H7 (cell line): ENCODE results near the gene SERINC5. TPM values are rescaled to one million over a fixed set of nuclear protein-coding genes. Genes with fewer than 3 reads are reported as not detected.
"Not testable (repeated sequence)": the region's sequence is repeated elsewhere in the genome, so short reads cannot be mapped to it uniquely, and the experiment has no call there.

Experiments
- DNase-seq: peaks from one replicate; pipeline ENCODE4 v3.0.0; 2012
- H3K27me3 ChIP-seq: 2 replicates; pipeline ENCODE4 v1.6.0; 2011; ENCODE audit warnings: mild to moderate bottlenecking, low read length; ENCODE audit not compliant: control insufficient read depth, insufficient read depth
- H3K36me3 ChIP-seq: replicated peaks from 2 replicates; pipeline ENCODE4 v1.5.1; 2011; ENCODE audit warnings: low read length; ENCODE audit not compliant: control insufficient read depth, insufficient read depth
- H3K4me3 ChIP-seq: 2 replicates; pipeline ENCODE4 v1.5.1; 2011; ENCODE audit warnings: low read depth, mild to moderate bottlenecking, control low read depth, low read length, moderate library complexity; ENCODE audit not compliant: insufficient read depth
- total RNA-seq: library from RNA; depleted of rRNA; stranded (reverse); fragments of >200 nt; shearing (Covaris generic); gene quantifications from 2 replicates; pipeline ENCODE4 v1.2.3, GENCODE V29; 2014

SERINC5 gene
- total RNA-seq, 1 experiment from 2014 or later, result 40.7 TPM

DNA sequence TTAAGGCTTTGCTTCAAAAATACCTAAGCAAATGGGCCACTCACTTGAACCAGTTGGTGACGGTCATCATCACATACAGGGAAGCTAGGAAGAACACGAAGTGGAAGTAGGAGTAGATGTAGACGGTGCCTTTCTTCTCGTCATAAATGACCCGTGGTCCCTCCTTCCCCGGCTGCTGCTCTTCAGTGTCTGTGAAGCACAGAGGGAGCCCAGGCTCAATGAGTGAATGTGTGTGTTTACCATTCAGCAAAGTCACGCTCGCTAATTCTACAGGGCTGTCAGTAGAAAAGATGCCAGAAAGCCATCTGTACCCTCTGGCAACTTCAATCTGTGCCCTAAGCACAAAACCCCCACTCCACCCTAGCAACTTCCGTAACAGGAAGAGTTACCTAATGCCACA lies 109.8 kb downstream of the SERINC5 start:
- peaks cover 22% of the 10 kb centered on the region for H3K36me3 ChIP-seq
- DNase-seq, result no peak
- no peak overlapping the region for H3K4me3 ChIP-seq
- no peaks in the 10 kb centered on the region for H3K27me3 ChIP-seq

DNA sequence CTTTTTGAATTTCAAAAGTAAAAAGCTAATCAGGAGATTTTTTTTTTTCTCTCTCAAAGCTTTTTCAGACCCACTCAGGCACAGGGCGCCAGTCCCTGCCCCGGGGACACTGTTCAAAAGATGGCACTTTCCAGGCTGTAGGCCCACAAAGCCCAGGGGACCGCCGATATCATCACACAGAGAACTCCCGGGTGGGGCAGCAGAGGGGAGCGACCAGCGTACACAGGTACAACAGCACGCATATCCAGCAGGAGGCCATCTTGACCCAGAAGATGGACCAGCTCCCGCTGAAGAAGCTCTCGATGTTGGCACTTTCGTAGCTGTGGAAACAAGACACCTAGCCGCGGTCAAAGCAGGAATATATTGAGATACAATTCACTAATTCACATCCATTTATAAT lies 112.4 kb downstream of the SERINC5 start:
- Histone ChIP-seq H3K27me3 (no peaks in the 10 kb centered on the region), H3K36me3 (peaks cover 12% of the 10 kb centered on the region), H3K4me3 (no peak overlapping the region)
- DNase-seq, result no peak

DNA sequence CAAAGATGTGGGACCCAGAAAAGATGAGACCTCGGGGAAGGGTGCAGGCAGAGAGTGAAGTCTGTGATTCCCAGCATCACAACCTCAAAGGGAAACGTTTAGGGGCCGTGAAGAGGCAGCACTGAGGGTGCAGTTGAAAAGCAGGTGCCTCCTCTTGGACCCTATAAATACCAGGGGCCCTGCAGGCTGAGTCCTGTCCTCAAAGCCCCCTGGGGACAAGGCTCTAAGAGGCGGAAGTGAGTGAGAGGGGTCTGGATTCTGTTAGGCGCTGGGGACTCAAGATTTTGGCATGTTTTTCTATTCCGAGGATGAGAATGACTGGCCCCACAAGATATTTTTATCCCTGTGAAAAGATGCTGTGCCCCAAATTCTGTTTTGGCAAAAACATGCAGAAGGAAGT lies 112.9 kb downstream of the SERINC5 start:
- Histone ChIP-seq H3K4me3 (no peak overlapping the region), H3K27me3 (no peaks in the 10 kb centered on the region), H3K36me3 (peaks cover 12% of the 10 kb centered on the region)
- no peak for DNase-seq

DNA sequence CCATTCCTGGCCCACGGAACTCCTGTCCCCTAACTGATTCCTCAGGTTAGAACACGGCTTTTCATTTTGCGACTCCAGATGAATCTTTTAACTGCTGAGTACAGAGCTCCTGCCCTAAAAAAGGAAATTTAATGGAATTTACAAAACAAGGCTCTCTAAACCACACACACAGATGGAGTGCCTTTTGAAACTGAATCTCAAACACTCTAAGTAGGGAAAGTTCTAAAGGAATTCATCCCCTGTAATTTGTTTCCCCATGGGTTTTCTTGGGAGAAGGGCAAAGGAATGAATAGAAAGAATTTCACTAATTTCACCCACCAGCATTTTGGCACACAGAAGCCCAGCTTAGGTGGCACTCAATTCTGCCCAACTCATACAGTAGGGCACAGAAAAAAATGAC lies 114.2 kb downstream of the SERINC5 start:
- no peak overlapping the region for H3K4me3 ChIP-seq

DNA sequence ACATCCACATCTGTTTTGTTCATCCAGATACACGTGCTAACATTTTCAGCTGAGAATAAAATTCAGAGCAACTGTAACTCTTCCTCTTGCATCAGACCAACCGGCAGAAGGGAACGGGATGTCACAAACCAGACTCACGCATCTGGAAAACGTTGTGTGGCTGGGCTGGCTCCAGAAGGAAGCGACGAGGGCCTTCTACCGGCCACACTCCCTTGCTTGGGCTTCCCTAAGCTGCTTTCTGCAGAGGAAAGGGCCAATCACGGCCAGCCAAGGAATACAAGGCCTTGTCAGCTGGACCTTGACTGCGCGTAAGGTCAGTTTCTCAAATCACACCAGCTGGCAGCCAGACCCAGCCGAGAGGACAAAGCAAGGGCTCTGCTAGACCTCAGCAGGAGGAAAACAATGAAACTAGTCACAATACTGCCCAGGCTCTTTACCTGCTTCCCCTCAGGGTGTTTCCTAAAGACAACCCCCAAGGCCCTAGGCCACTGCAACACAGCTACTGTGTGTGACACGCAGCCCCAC lies 114.6 kb downstream of the SERINC5 start:
- H3K27me3 ChIP-seq, result no peaks in the 10 kb centered on the region
- peak; percentile 41 for DNase-seq
- no peak overlapping the region for H3K4me3 ChIP-seq
- H3K36me3 ChIP-seq, result peaks cover 5% of the 10 kb centered on the region

More for the DNA sequence above, 114.2 kb downstream of the SERINC5 start:
- no peaks in the 10 kb centered on the region for H3K27me3 ChIP-seq
- DNase-seq, result no peak
- H3K36me3 ChIP-seq, result peaks cover 5% of the 10 kb centered on the region

DNA sequence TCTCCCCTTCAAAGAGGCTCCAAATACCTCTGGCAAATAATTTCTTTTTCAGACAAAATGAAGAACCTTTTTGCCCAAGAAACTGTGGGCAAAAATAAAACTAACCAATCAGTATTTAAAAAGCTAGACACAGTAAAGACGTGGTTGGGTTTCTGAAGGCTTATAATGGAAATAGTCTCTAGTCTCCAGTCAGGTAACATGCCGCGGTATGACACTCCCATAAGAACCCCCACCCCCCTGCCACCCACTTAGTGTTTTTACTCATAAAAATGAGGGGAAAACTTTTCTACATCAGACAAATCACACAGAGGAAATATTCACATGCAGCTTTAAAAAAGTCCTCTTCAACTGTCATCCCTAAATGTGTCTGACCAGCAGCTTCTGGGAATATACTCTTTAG lies 115.4 kb downstream of the SERINC5 start:
- Histone ChIP-seq H3K4me3 (no peak overlapping the region), H3K36me3 (peaks cover 1% of the 10 kb centered on the region; the same call in 1 of the 2 replicates), H3K27me3 (no peaks in the 10 kb centered on the region)
- DNase-seq, result no peak

DNA sequence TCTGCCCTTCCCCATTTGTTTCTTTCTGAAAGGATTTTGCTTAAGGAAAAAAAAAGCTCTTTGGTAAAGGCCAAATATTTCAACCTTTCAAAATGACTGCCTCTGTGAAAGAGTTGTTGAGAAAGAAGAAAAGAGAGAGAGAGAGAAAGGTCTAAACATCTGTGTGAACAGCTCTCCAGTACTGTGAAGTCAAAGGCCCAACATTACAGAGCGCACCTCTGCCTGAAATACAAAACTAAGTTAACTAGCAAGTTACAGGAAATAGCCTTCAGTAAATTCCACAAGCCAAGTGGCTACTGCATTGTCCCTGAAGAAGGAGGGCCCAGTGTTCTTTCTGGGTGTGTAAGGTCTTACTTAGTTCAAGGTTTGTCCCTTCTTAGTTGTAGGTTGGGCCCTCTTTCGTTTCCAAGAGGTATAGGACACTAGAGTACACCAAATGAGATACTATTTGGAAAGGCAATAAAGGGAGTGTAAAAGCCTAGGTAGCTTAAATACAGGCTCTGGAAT lies 116.3 kb downstream of the SERINC5 start:
- no peak for DNase-seq
- no peak overlapping the region for H3K4me3 ChIP-seq
- no peaks in the 10 kb centered on the region for H3K27me3 ChIP-seq
- no peaks in the 10 kb centered on the region for H3K36me3 ChIP-seq

DNA sequence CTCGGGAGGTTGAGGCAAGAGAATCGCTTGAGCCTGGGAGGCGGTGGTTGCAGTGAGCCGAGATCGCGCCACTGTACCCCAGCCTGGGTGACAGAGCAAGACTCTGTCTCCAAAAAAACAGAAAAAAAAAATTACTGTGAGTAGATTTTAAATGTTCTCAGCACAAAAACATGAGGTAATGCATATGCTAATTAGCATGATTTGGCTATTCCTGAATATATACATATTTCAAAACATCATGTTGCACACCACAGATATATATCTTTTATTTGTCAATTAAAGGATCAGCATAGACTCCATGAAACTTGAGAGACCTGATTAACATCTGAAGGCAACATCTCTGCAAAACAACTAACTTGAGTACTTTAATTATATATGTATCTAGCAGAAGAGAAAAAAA lies 117.4 kb downstream of the SERINC5 start:
- no peak overlapping the region for H3K4me3 ChIP-seq
- DNase-seq, result no peak
- no peaks in the 10 kb centered on the region for H3K36me3 ChIP-seq
- H3K27me3 ChIP-seq, result no peaks in the 10 kb centered on the region

DNA sequence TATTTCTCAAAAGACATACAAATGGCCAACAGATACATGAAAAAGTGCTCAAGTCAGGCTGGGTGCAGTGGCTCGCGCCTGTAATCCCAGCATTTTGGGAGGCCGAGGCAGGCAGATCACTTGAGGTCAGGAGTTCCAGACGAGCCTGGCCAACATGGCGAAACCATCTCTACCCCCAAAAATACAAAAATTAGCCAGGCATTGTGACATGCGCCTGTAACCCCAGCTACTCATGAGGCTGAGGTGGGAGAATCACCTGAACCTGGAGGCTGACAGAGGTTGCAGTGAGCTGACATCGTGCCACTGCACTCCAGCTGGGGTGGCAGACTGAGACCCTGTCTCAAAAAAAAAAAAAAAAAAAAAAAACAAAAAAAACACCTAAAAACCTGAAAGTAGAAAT lies 119.0 kb downstream of the SERINC5 start:
- H3K4me3 ChIP-seq, DNase-seq, H3K27me3 ChIP-seq, H3K36me3 ChIP-seq: not testable (repeated sequence)

DNA sequence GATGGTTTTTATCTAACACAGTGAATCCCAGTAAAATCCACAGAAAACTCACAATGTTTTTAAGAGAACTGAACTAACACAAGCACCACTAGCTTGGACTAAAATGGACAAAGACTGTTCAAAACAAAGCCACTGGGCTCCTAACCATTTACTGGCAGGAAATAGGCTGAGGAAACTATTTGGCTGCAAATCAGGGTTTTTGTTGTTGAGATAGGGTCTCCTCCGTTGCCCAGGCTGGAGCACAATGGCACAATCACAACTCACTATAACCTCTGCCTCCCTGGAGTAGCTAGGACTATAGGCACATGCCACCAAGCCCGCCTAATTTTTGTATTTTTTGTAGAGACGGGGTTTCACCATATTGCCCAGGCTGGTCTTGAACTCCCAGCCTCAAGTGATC lies 121.0 kb downstream of the SERINC5 start:
- Histone ChIP-seq H3K36me3 (no peaks in the 10 kb centered on the region; the same call in 1 of the 2 replicates), H3K27me3 (no peaks in the 10 kb centered on the region), H3K4me3 (no peak overlapping the region)
- DNase-seq, result no peak

DNA sequence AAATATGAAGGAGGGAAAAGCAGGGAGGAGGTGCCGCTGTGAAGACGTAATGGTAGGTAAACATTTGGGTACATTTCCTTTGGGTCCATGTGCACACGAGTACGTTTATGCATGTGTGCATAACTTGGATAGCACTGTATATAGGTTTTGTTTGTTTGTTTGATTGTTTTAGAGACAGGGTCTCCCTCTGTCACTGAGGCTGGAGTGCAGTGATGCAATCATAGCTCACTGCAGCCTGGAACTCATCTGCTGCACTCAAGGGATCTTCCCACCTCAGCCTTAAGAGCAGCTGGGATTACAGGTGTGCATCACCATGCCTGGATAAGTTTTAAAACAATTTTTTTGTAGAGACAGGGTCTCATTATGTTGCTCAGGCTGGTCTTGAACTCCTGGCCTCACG lies 126.7 kb downstream of the SERINC5 start:
- H3K4me3 ChIP-seq, result no peak overlapping the region
- no peaks in the 10 kb centered on the region for H3K27me3 ChIP-seq
- no peaks in the 10 kb centered on the region; the same call in 1 of the 2 replicates for H3K36me3 ChIP-seq
- DNase-seq, result no peak

DNA sequence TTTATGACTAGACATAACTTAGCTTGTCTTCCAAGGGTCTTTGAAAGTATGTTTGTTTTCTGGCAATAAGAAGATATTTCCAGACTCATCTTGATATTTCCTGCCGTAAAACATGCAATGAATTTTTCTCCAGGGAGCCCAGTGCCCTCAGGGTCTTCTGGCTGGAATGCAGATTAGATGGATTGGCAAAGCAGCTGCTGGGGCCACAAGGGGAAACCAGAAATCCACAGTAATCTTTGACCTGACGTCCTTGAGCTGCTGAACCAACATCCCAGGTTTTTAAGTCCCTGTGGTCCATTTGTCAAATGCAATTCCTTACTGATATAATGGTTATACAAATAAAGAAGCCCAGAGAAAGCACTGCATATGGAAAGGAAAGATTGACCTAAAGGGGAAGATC lies 127.7 kb downstream of the SERINC5 start:
- H3K27me3 ChIP-seq, result no peaks in the 10 kb centered on the region
- no peaks in the 10 kb centered on the region; the same call in 1 of the 2 replicates for H3K36me3 ChIP-seq
- no peak overlapping the region for H3K4me3 ChIP-seq
- no peak for DNase-seq

DNA sequence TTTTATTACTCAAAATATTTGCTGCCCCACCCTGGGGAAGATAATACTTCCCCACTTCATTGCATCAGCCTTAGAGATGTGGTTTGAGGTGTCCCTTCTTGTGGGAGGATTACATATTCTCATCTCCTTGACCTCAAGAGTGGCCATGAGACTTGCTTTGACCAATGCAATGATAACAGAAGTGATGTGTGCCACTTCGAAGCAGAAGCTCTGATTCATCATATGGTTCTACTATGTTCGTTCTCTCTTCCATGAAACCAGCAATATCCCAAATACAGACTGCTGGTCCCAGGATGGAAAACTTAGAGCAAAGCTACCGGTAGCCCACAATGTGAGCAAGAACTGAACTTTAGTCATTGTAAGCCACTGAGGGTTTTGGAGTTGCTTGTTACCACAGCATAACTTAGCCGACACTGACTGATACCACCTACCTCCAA lies 128.7 kb downstream of the SERINC5 start:
- no peaks in the 10 kb centered on the region for H3K36me3 ChIP-seq
- no peaks in the 10 kb centered on the region for H3K27me3 ChIP-seq
- DNase-seq, result no peak
- H3K4me3 ChIP-seq, result no peak overlapping the region

DNA sequence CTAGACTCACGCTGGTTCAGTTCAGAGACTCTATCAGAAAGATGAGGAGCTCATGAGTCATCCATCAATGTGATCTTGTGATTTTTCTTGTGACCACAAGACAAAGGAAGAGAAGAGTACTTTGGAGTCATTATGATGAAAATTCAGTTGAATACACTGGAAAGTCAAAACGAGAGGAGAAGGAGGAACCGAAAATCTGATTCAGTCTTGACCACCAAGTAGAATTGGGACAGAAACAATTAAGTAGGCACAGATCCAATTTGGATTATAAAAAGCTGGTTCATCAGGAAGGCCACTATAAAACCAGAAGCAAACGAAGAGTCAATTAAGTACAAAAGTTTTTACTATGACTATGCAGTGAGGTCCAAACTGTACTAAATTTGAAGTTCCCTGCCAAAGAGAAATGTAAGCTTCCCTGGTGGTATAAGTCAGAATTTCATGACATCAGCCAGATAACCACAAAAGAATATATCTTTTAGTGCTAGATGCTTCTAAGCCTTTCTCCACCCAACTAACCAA lies 129.8 kb downstream of the SERINC5 start:
- DNase-seq, result no peak
- no peaks in the 10 kb centered on the region for H3K36me3 ChIP-seq
- no peaks in the 10 kb centered on the region for H3K27me3 ChIP-seq
- no peak overlapping the region for H3K4me3 ChIP-seq

DNA sequence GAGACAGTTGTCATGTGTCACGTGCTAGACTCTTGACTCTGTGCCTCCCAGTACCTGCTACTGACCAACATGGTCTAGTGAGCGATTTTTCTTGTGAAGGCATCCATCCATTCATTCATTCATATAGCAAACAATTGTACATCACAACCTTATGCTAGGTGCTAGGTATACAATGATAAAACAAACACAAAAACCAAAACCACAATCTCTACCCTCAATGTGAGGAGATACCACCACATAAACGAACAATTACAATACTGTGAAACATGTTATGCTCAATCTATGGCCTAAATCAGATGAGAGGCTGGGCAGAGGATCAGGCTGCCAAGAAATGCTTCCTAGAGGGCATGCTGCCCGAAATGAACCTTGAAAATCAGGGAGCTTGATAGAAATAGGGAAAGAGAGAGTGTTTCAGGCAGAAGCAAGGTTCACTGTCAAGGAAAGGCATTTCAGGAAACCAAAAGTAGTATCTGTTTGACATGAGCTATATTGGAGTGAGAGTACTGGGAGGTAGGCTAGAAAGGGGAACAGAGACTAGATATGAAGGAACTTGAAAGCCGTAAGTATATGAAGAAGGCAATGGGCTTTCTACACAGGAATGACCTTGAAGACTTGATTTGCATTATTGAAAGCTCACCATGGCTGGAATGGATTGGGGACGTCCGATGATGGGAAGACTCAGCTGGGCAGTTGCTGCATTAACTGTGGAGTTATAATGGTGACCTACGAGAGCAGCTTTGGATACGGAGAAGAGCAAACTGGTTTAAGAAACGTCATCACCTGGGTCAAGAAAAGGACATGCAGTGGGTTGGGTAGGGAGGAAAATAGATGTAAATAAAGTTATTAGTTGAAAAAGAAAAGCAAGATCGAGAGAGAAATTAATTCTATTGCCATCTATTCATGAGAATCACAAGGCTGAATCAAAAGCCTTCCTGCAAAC lies 130.6 kb downstream of the SERINC5 start:
- DNase-seq, result no peak
- Histone ChIP-seq H3K4me3 (no peak overlapping the region), H3K36me3 (no peaks in the 10 kb centered on the region), H3K27me3 (no peaks in the 10 kb centered on the region)
